H1 (cell line): ENCODE measurements around the gene KIF5A. TPM values are rescaled to one million over a fixed set of nuclear protein-coding genes. Genes with fewer than 3 reads are reported as not detected.

Experiments used
- CTCF ChIA-PET: fragments of 300-600 bp; sonication (Branson Sonifier 250); formaldehyde crosslinking; loops from one replicate; lab custom pipeline; 2021; ENCODE audit not compliant: partially characterized antibody; lab: Charles Lee
- POLR2A ChIA-PET: fragments of 300-600 bp; sonication (Branson Sonifier 250); formaldehyde crosslinking; loops from one replicate; lab custom pipeline; 2021; ENCODE audit warnings: inconsistent platforms; ENCODE audit not compliant: partially characterized antibody; lab: Charles Lee
- DNase-seq, 2 experiments: peaks; one replicate each; pipeline versions ENCODE4 v3.0.0 to v3.0.0-alpha.2; 2010 to 2022; ENCODE audit warnings: low spot score in 2 of 2, low read depth in 1 of 2, mixed read lengths in 1 of 2
- FAIRE-seq: peaks from 2 replicates; lab custom pipeline; 2011; peaks lifted over from hg19 to GRCh38; lab: Jason Lieb, UNC
- H2AFZ ChIP-seq: 2 replicates; pipeline ENCODE4 v1.8.1; 2012; ENCODE audit warnings: low read length, inconsistent platforms
- H2AK5ac ChIP-seq: 2 replicates; pipeline ENCODE4 v1.6.1; 2013; ENCODE audit warnings: low read depth, low read length
- H2BK120ac ChIP-seq: replicated peaks from 2 replicates; pipeline ENCODE3; 2013; ENCODE audit warnings: low read depth, low read length, inconsistent platforms
- H2BK12ac ChIP-seq: 2 replicates; pipeline ENCODE4 v1.6.1; 2013; ENCODE audit warnings: low read depth, low read length
- H2BK15ac ChIP-seq: 2 replicates; pipeline ENCODE4 v1.6.1; 2013; ENCODE audit warnings: low read length
- H2BK20ac ChIP-seq: 2 replicates; pipeline ENCODE4 v1.6.1; 2013; ENCODE audit warnings: low read length
- H2BK5ac ChIP-seq: 2 replicates; pipeline ENCODE4 v1.6.1; 2013; ENCODE audit warnings: low read depth, low read length
- H3K14ac ChIP-seq: 2 replicates; pipeline ENCODE4 v1.6.1; 2013; ENCODE audit warnings: inconsistent platforms; ENCODE audit not compliant: insufficient read length
- H3K18ac ChIP-seq: 2 replicates; pipeline ENCODE4 v1.6.1; 2013; ENCODE audit warnings: low read length; ENCODE audit errors: extremely low read depth
- H3K23ac ChIP-seq: 2 replicates; pipeline ENCODE4 v1.6.1; 2013; ENCODE audit warnings: inconsistent platforms; ENCODE audit not compliant: insufficient read length
- H3K23me2 ChIP-seq: 2 replicates; pipeline ENCODE4 v1.6.1; 2013; ENCODE audit warnings: low read depth, low read length
- H3K27ac ChIP-seq: 2 replicates; pipeline ENCODE4 v1.6.1; 2011; ENCODE audit warnings: low read depth, low read length, inconsistent platforms
- H3K27me3 ChIP-seq, 4 experiments: replicated peaks in 1 of 4; 1 replicate in 1 of 4; 2 replicates in 3 of 4; pipeline versions ENCODE4 v1.6.1 to v1.8.1; 2011 to 2013; ENCODE audit warnings: low read length in 3 of 4, mild to moderate bottlenecking in 3 of 4, inconsistent platforms in 2 of 4, mixed read lengths in 2 of 4, moderate library complexity in 1 of 4; ENCODE audit not compliant: control insufficient read depth in 3 of 4, insufficient read depth in 3 of 4; ENCODE audit errors: extremely low read depth in 1 of 4
- H3K36me3 ChIP-seq, 4 experiments: 2 replicates each; pipeline versions ENCODE4 v1.6.1 to v1.8.1; 2011 to 2013; ENCODE audit warnings: mild to moderate bottlenecking in 4 of 4, low read length in 3 of 4, moderate library complexity in 2 of 4, control low read depth in 1 of 4, inconsistent platforms in 1 of 4; ENCODE audit not compliant: insufficient read depth in 4 of 4, control insufficient read depth in 2 of 4
- H3K4ac ChIP-seq: replicated peaks from 2 replicates; pipeline ENCODE3; 2013; ENCODE audit warnings: low read length, low read depth, mixed read lengths, inconsistent platforms; ENCODE audit not compliant: insufficient read length
- H3K4me1 ChIP-seq, 4 experiments: replicated peaks in 1 of 4; 1 replicate in 1 of 4; 2 replicates in 3 of 4; pipeline versions ENCODE4 v1.6.1 to v1.8.1; 2011 to 2013; ENCODE audit warnings: low read length in 3 of 4, inconsistent platforms in 2 of 4, mixed read lengths in 1 of 4; ENCODE audit not compliant: insufficient read depth in 4 of 4, control insufficient read depth in 3 of 4
- H3K4me2 ChIP-seq, 2 experiments: 2 replicates each; pipeline versions ENCODE4 v1.6.1 to v1.8.1; 2011 to 2013; ENCODE audit warnings: low read depth in 2 of 2, low read length in 2 of 2, control low read depth in 1 of 2, inconsistent platforms in 1 of 2, mild to moderate bottlenecking in 1 of 2; ENCODE audit not compliant: insufficient read depth in 1 of 2
- H3K4me3 ChIP-seq, 4 experiments: fragments of 200-600, 300-600 bp in 1 of 4; sonication (generic), shearing (Covaris generic), sonication (Bioruptor Twin) in 1 of 4; 2 replicates each; pipeline versions ENCODE4 v1.5.1 to v1.8.1; 2011 to 2016; ENCODE audit warnings: low read length in 4 of 4, low read depth in 3 of 4, control low read depth in 2 of 4, inconsistent platforms in 2 of 4, mild to moderate bottlenecking in 2 of 4, mixed read lengths in 1 of 4, moderate library complexity in 1 of 4; ENCODE audit not compliant: insufficient read depth in 2 of 4; ENCODE audit errors: extremely low read depth in 1 of 4
- H3K56ac ChIP-seq: replicated peaks from 2 replicates; pipeline ENCODE3; 2013; ENCODE audit warnings: low read depth, mild to moderate bottlenecking, mixed read lengths, low read length, inconsistent platforms; ENCODE audit not compliant: insufficient read length
- H3K79me1 ChIP-seq: 2 replicates; pipeline ENCODE4 v1.6.1; 2013; ENCODE audit warnings: low read depth, low read length, control low read depth
- H3K79me2 ChIP-seq, 2 experiments: 2 replicates each; pipeline versions ENCODE4 v1.6.1 to v1.8.1; 2012 to 2013; ENCODE audit warnings: low read length in 2 of 2, mild to moderate bottlenecking in 2 of 2, inconsistent platforms in 1 of 2; ENCODE audit not compliant: insufficient read depth in 2 of 2, control insufficient read depth in 1 of 2
- H3K9ac ChIP-seq, 4 experiments: replicated peaks in 1 of 4; 1 replicate in 1 of 4; 2 replicates in 3 of 4; pipeline versions ENCODE4 v1.6.1 to v1.8.1; 2011 to 2013; ENCODE audit warnings: low read depth in 3 of 4, low read length in 3 of 4, control low read depth in 2 of 4, mild to moderate bottlenecking in 2 of 4, moderate library complexity in 2 of 4, inconsistent platforms in 1 of 4; ENCODE audit errors: extremely low read depth in 1 of 4
- H3K9me3 ChIP-seq, 2 experiments: 2 replicates each; pipeline versions ENCODE4 v1.6.1 to v1.8.1; 2012 to 2013; ENCODE audit warnings: mild to moderate bottlenecking in 2 of 2, moderate library complexity in 2 of 2, control low read depth in 1 of 2, inconsistent platforms in 1 of 2, low read depth in 1 of 2, low read length in 1 of 2, mixed read lengths in 1 of 2; ENCODE audit not compliant: insufficient read depth in 2 of 2
- H4K20me1 ChIP-seq, 2 experiments: replicated peaks in 1 of 2; 2 replicates each; pipeline versions ENCODE3 to v1.8.1; 2011 to 2013; ENCODE audit warnings: inconsistent platforms in 2 of 2, low read length in 2 of 2, mild to moderate bottlenecking in 1 of 2; ENCODE audit not compliant: insufficient read depth in 2 of 2, control insufficient read depth in 1 of 2
- H4K5ac ChIP-seq: 2 replicates; pipeline ENCODE4 v1.6.1; 2013; ENCODE audit warnings: low read length, low read depth, mixed read lengths, inconsistent platforms; ENCODE audit not compliant: insufficient read length
- H4K8ac ChIP-seq: 2 replicates; pipeline ENCODE4 v1.8.0; 2013; ENCODE audit warnings: mild to moderate bottlenecking, moderate library complexity, low read length, inconsistent platforms; ENCODE audit not compliant: insufficient read depth; ENCODE audit errors: extremely low read depth
- H4K91ac ChIP-seq: replicated peaks from 2 replicates; pipeline ENCODE3; 2013; ENCODE audit warnings: low read length, mixed read lengths, inconsistent platforms; ENCODE audit not compliant: insufficient read length
- CBX8 ChIP-seq: fragments of 300-800, 300-1000 bp; sonication (generic); IDR thresholded peaks from 2 replicates; pipeline ENCODE4 v1.7.1; 2016; ENCODE audit warnings: low read depth, low read length, borderline replicate concordance
- EGR1 ChIP-seq: IDR thresholded peaks from 2 replicates; pipeline ENCODE4 v1.6.1; 2011; ENCODE audit warnings: low read depth, low read length, borderline replicate concordance
- EZH2 ChIP-seq: fragments of 200-600 bp; sonication (generic); IDR thresholded peaks from 2 replicates; pipeline ENCODE4 v1.7.1; 2012; ENCODE audit warnings: low read depth, mild to moderate bottlenecking, moderate library complexity, low read length, inconsistent platforms; ENCODE audit not compliant: severe bottlenecking
- MAFK ChIP-seq: IDR thresholded peaks from 2 replicates; pipeline ENCODE4 v1.6.1; 2012; ENCODE audit warnings: low read depth, mild to moderate bottlenecking, improper control_type of control experiment, low read length
- RBBP5 ChIP-seq: IDR thresholded peaks from 2 replicates; pipeline ENCODE4 v1.7.1; 2012; ENCODE audit warnings: low read depth, mild to moderate bottlenecking, inconsistent platforms, low read length, moderate library complexity, borderline replicate concordance
- RFX5 ChIP-seq: IDR thresholded peaks from 2 replicates; pipeline ENCODE4 v1.6.1; 2011; ENCODE audit warnings: low read depth, low read length, improper control_type of control experiment, borderline replicate concordance
- TEAD4 ChIP-seq: IDR thresholded peaks from 2 replicates; pipeline ENCODE4 v1.6.1; 2012; ENCODE audit warnings: low read depth, low read length, inconsistent platforms, mixed read lengths
- WGBS, 2 experiments: shearing (Covaris generic) in 1 of 2; methylation state at CpG; one replicate each; pipeline versions ENCODE4 v1.1.6 to v1.1.7; 2013 to 2015; ENCODE audit warnings: low lambda C conversion rate in 2 of 2, mixed read lengths in 2 of 2, inconsistent platforms in 1 of 2, low coverage in 1 of 2, missing lambda C conversion rate in 1 of 2; ENCODE audit not compliant: insufficient replicate concordance in 2 of 2, insufficient coverage in 1 of 2, insufficient read length in 1 of 2; ENCODE audit errors: extremely low coverage in 1 of 2, missing lambda C conversion rate in 1 of 2; 5-methylcytosine and 5-hydroxymethylcytosine counted together
- polyA plus RNA-seq, 7 experiments: library from polyadenylated mRNA; depleted of rRNA in 3 of 7; stranded (reverse) in 5 of 7; unstranded in 2 of 7; fragments of >200 nt in 5 of 7; fragments of 200-250 nt in 2 of 7; gene quantifications; 1 replicate in 5 of 7; 2 replicates in 1 of 7; 4 replicates in 1 of 7; pipeline versions ENCODE4 v1.2.1 to v1.2.3, GENCODE V29; 2011 to 2013; ENCODE audit warnings: missing spikeins in 2 of 7, mixed read lengths in 2 of 7
- total RNA-seq: library from RNA; stranded (reverse); fragmentation: NEBNext Ultra II Directional; extraction: Animal tissue kit (Norgen Biotek cat#: 25700); gene quantifications from 2 replicates; pipeline ENCODE4 v1.2.1, GENCODE V29; 2021
- TF ChIP-seq, protein P1 (sequence below): IDR thresholded peaks from 2 replicates; pipeline ENCODE4 v1.6.1; 2011; ENCODE audit warnings: low read length, improper control_type of control experiment

KIF5A gene
- total and polyA plus RNA-seq, 2 of the 8 experiments (the other 6 are each of a cell fraction or from before 2014, with no cell fraction given), result 10.7 to 21.9 TPM

GRCh38 chr12:57628280-57629191 lies 78.7 kb downstream of the KIF5A start:
- peaks cover 7% of the 10 kb centered on the region; the same call in 1 of the 2 replicates for H3K23me2 ChIP-seq
- H2BK20ac ChIP-seq, result peak overlapping the region; percentile 72; the same call in 1 of the 2 replicates
- peak overlapping the region in 2 of 4 experiments; percentile 36 to 53; a peak in 4 of 8 replicates for H3K4me3 ChIP-seq
- ChIA-PET CTCF (interaction anchor here (0.6 to 10.7 kb wide), 11 partner anchors 8 to 132 kb away, joined by 3 to 201 read pairs (median 5); partner anchors contain the start of gene PIP4K2C), POLR2A (interaction anchor here (0.8 to 1.8 kb wide), 4 partner anchors 18 to 108 kb away, joined by 3 to 12 read pairs (median 4); partner anchors contain the start of gene ARHGEF25)
- H4K91ac ChIP-seq, result no peak overlapping the region
- DNase-seq (peak in 1 of 2 experiments; percentile 48), FAIRE-seq (no peak)
- H3K9ac ChIP-seq, result no peak overlapping the region
- H2AFZ ChIP-seq, result no peak overlapping the region
- no peaks in the 10 kb centered on the region for H3K9me3 ChIP-seq
- no peak overlapping the region for H3K56ac ChIP-seq
- peak overlapping the region; percentile 71 to 73 for H3K4me2 ChIP-seq
- WGBS, 2 experiments, result 34% methylated on average over 29 of the region's 29 CpGs; no CpG with 5 or more reads in 1 of the 2 experiments
- H3K23ac ChIP-seq, result no peak overlapping the region
- H3K14ac ChIP-seq, result no peak overlapping the region
- H4K5ac ChIP-seq, result no peak overlapping the region
- H2AK5ac ChIP-seq, result 0 out of 2 replicates have a peak overlapping the region, but pooled peaks have one; percentile 68
- no peak overlapping the region; the same call in 1 of the 2 replicates for H3K18ac ChIP-seq
- peaks cover 0 to 20% (median 16%) of the 10 kb centered on the region in 4 experiments; a peak in 6 of 7 replicates for H3K4me1 ChIP-seq
- H3K79me1 ChIP-seq, result no peaks in the 10 kb centered on the region
- peak overlapping the region; percentile 90; the same call in 1 of the 2 replicates for H2BK12ac ChIP-seq
- H3K79me2 ChIP-seq, result no peaks in the 10 kb centered on the region
- 0 out of 2 replicates have a peak overlapping the region, but pooled peaks have one; percentile 66 for H2BK5ac ChIP-seq
- H2BK15ac ChIP-seq, result peak overlapping the region; percentile 99; the same call in 1 of the 2 replicates
- H3K36me3 ChIP-seq, result no peaks in the 10 kb centered on the region; a peak in 1 of 8 replicates
- H3K4ac ChIP-seq, result no peak overlapping the region
- H2BK120ac ChIP-seq, result no peak overlapping the region
- no peak overlapping the region for H3K27ac ChIP-seq
- peaks cover 86 to 100% (median 97%) of the 10 kb centered on the region in 4 experiments for H3K27me3 ChIP-seq
- peaks cover 2 to 16% of the 10 kb centered on the region in 2 experiments for H4K20me1 ChIP-seq
- H4K8ac ChIP-seq, result peak overlapping the region; percentile 3; the same call in 1 of the 2 replicates
- TF ChIP-seq RBBP5 (no peak), MAFK (no peak), RFX5 (no peak), EGR1 (no peak), EZH2 (peak; percentile 75), CBX8 (0 out of 2 replicates have a peak, but pooled peaks have one; percentile 46), TEAD4 (peak; percentile 46; the same call in 1 of the 2 replicates)
- TF ChIP-seq, protein P1, sequence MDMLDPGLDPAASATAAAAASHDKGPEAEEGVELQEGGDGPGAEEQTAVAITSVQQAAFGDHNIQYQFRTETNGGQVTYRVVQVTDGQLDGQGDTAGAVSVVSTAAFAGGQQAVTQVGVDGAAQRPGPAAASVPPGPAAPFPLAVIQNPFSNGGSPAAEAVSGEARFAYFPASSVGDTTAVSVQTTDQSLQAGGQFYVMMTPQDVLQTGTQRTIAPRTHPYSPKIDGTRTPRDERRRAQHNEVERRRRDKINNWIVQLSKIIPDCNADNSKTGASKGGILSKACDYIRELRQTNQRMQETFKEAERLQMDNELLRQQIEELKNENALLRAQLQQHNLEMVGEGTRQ, result no peak
